AG04450 (cell line): ENCODE results near the gene NEDD9. TPM values are rescaled to one million over a fixed set of nuclear protein-coding genes. Genes with fewer than 3 reads are reported as not detected.

ENCODE experiments used
- CTCF ChIA-PET: fragments of 300-600, 350-600 bp; formaldehyde crosslinking; extraction: SDS; loops from one replicate; lab custom pipeline; 2022; ENCODE audit warnings: antibody characterized with exemption, inconsistent platforms; lab: Charles Lee
- POLR2A ChIA-PET: fragments of 350-600 bp; formaldehyde crosslinking; extraction: SDS; loops from one replicate; lab custom pipeline; 2021; ENCODE audit warnings: antibody characterized with exemption, inconsistent platforms; lab: Yijun Ruan, JAX
- DNase-seq: peaks from one replicate; pipeline ENCODE4 v3.0.0-alpha.2; 2011; ENCODE audit warnings: low read depth, low spot score
- H3K27ac ChIP-seq: one replicate; pipeline ENCODE4 v1.5.1; 2012; ENCODE audit warnings: low read depth, low read length, control low read depth
- H3K27me3 ChIP-seq: one replicate; pipeline ENCODE4 v1.6.0; 2012; ENCODE audit warnings: low read length; ENCODE audit not compliant: control insufficient read depth, insufficient read depth
- H3K4me3 ChIP-seq: 2 replicates; pipeline ENCODE4 v1.5.1; 2011; ENCODE audit warnings: mild to moderate bottlenecking, low read depth, low read length, control low read depth
- H3K9me3 ChIP-seq: 2 replicates; pipeline ENCODE4 v1.5.1; 2012; ENCODE audit warnings: low read length; ENCODE audit not compliant: control insufficient read depth, insufficient read depth
- polyA plus RNA-seq: library from polyadenylated mRNA; depleted of rRNA; stranded (reverse); fragments of >200 nt; gene quantifications from 2 replicates; pipeline ENCODE4 v1.2.3, GENCODE V29; 2011
- TF ChIP-seq, protein P1 (sequence below): IDR thresholded peaks from 2 replicates; pipeline ENCODE4 v1.5.1; 2011; ENCODE audit warnings: low read depth, low read length, control low read depth, inconsistent platforms

NEDD9 gene
- polyA plus RNA-seq, 1 experiment: 7.2 TPM

DNA sequence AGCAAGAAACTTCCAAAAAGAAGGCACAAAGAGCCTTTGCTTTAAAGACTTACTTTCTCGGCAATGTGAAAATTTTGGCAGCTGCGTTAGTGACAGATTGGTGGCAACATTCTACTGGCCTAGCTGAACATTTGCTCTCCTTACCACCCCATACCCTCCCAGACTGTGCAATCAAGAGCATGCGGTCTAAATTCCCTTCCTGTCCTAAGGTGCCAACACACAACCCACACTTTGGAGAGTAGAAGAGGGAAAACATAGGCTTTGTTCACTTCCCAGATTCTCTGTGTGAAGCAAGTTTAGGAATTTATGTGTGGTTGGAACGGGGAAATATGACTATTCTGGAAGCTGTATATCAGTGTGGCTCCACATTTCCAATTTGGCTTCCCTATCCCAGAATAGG, 29.8 kb upstream of the NEDD9 start:
- Histone ChIP-seq H3K9me3 (peaks cover 3% of the 10 kb centered on the region; the same call in 1 of the 2 replicates), H3K4me3 (no peak overlapping the region), H3K27ac (no peak overlapping the region), H3K27me3 (no peaks in the 10 kb centered on the region)
- TF ChIP-seq, protein P1, sequence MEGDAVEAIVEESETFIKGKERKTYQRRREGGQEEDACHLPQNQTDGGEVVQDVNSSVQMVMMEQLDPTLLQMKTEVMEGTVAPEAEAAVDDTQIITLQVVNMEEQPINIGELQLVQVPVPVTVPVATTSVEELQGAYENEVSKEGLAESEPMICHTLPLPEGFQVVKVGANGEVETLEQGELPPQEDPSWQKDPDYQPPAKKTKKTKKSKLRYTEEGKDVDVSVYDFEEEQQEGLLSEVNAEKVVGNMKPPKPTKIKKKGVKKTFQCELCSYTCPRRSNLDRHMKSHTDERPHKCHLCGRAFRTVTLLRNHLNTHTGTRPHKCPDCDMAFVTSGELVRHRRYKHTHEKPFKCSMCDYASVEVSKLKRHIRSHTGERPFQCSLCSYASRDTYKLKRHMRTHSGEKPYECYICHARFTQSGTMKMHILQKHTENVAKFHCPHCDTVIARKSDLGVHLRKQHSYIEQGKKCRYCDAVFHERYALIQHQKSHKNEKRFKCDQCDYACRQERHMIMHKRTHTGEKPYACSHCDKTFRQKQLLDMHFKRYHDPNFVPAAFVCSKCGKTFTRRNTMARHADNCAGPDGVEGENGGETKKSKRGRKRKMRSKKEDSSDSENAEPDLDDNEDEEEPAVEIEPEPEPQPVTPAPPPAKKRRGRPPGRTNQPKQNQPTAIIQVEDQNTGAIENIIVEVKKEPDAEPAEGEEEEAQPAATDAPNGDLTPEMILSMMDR: no peak
- DNase-seq: no peak
- ChIA-PET POLR2A (interaction anchor here (1.1 kb wide), 1 partner anchor 15 kb away, joined by 3 read pairs; no protein-coding TSS in a partner anchor), CTCF (interaction anchor here (1.2 to 1.5 kb wide), 4 partner anchors 11 to 238 kb away, joined by 3 to 4 read pairs (median 3); no protein-coding TSS in a partner anchor)

DNA sequence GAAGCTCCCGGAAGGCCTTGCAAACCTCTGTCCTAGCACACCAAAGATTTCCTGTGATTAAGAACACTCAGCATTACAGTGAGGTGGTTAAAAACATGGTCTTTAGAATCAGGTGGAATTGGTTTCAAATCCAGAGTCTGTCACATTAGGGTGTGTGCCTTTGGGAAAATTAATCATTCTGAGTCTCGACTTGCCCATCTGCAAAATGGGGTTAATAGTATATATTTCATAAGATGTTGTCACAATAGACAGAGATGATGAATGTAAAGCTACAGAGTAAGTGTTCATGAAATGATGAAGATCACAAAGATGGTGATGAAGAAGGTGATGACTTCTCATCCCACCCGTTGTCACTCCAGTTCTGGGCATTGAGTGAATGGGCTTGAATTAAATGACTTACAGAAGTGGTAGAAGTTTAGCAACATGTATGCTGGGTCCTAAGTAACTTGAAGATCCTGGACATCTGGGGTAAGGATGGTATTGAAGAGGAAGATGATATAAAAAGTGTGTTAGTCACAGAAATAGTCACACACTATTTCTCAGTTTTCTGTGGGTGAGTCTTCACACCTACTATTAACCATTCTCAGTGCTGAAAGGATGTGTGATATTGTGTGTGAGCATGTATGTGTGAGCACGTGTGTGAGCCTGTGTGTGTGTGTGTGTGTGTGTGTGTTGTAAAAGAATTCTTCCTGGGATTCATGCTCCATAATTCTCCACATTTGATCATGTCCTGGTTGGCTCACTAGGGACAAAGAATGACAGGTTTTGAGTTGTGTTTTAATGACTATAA, 28.0 kb upstream of the NEDD9 start:
- no peak overlapping the region for H3K4me3 ChIP-seq
- DNase-seq: no peak
- ChIA-PET CTCF (interaction anchor here (0.8 kb wide), 1 partner anchor 19 kb away, joined by 3 read pairs; no protein-coding TSS in a partner anchor), POLR2A (interaction anchor here (0.7 kb wide), 1 partner anchor 8 kb away, joined by 3 read pairs; no protein-coding TSS in a partner anchor)
- no peaks in the 10 kb centered on the region for H3K27me3 ChIP-seq
- TF ChIP-seq, protein P1: no peak
- H3K9me3 ChIP-seq: peaks cover 3% of the 10 kb centered on the region; the same call in 1 of the 2 replicates
- H3K27ac ChIP-seq: no peak overlapping the region

DNA sequence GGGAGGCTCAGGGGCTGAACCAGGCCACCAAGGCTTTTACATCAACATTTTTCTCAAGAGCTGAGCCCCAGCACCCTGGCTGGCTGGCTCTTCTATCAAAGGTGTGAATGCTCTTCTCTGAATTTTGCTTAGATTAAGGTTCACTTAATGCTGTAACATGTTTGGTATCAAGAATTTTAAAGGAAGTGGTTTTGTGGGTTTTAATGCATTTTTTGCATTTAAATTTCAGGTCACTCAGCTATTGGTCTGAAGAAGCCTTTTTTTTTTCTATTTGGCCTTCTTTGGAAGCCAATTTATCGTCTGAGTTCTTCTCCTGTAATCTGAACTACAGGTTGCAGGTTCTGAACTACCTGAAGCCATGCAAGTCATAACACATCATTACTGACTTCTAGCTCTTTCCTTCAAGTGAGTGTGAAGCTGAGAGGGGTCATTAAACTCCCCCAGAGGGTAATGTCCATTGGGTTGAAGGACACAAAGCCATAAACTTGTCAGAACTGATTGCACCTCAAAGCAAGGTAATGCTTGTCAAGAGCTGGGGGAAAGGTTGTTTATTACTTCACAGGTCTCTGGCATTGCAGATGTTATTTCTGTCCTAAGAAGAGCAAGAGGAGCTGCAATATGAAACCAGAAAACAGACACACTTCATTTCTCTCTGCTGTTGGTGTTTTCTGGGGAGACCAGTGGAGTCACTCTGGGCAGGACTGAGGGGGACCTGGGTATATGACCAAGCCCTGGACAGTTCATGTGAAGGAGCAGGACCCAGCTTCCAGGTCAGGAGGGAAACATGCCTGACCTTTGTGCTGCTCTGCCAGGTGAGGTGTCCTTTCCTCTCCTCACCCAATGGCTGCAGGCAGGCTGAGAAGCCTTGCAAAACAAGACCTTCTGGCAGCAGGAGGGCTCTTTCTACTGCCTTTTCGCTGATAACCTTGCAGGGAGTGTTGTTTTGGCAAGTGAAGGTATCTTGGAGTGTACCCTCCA, 26.1 kb upstream of the NEDD9 start:
- Histone ChIP-seq H3K9me3 (no peaks in the 10 kb centered on the region), H3K27ac (no peak overlapping the region), H3K4me3 (no peak overlapping the region), H3K27me3 (no peaks in the 10 kb centered on the region)
- TF ChIP-seq, protein P1: no peak
- DNase-seq: no peak
- CTCF ChIA-PET: no interaction called here
- POLR2A ChIA-PET: no interaction called here

DNA sequence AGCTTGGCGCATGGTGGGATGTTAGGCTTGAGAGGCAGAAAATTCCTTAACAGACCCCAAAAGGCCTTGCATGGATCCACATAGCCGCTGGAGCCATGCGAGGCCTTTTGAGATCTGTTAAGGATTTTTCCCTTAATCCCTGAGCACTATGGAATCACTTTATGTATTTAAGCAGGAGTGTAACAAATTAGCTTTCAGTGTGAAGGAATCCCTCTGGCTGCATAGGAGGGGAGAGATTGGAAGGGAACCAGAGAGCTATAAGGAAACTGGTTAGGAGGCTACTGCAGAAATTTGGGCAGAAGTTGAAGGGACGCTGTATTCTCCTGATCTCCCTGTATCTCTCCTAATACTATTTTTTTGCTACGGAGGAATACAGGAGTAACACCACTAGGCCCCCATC, 23.1 kb upstream of the NEDD9 start:
- no peaks in the 10 kb centered on the region for H3K27me3 ChIP-seq
- ChIA-PET POLR2A (no interaction called here), CTCF (no interaction called here)
- H3K27ac ChIP-seq: no peak overlapping the region
- no peak overlapping the region for H3K4me3 ChIP-seq
- no peak for DNase-seq
- no peaks in the 10 kb centered on the region for H3K9me3 ChIP-seq
- TF ChIP-seq, protein P1: no peak
